Transverse colon (tissue), 4 donors: Measurements from ENCODE around the gene LSMEM2. TPM values are rescaled to one million over a fixed set of nuclear protein-coding genes. Genes with fewer than 3 reads are reported as not detected.

ENCODE experiments used
- DNase-seq: peaks from one replicate; pipeline ENCODE4 v3.0.0-alpha.2; 2019
- H3K27ac ChIP-seq, 4 donors: fragments of 200-600 bp; sonication (generic); 2 replicates each; pipeline ENCODE4 v1.5.1; 2016 to 2018; ENCODE audit warnings: inconsistent platforms in 4 of 4
- H3K27me3 ChIP-seq: fragments of 200-600 bp; sonication (generic); 2 replicates; pipeline ENCODE4 v1.5.1; 2017; ENCODE audit warnings: inconsistent platforms
- H3K36me3 ChIP-seq, 4 donors: fragments of 200-600 bp; sonication (generic); 2 replicates each; pipeline ENCODE4 v1.5.1; 2017 to 2019; ENCODE audit warnings: inconsistent platforms in 4 of 4
- H3K4me1 ChIP-seq, 4 donors: fragments of 200-600 bp; sonication (generic); 2 replicates each; pipeline ENCODE4 v1.5.1; 2017 to 2020; ENCODE audit warnings: inconsistent platforms in 4 of 4
- H3K4me3 ChIP-seq, 4 donors: fragments of 200-600 bp; sonication (generic); 1 replicate in 1 of 4; 2 replicates in 3 of 4; pipeline versions ENCODE4 v1.5.1 to v1.6.1; 2017 to 2019; ENCODE audit warnings: inconsistent platforms in 4 of 4
- H3K9me3 ChIP-seq, 2 donors: fragments of 200-600 bp; sonication (generic); 2 replicates each; pipeline ENCODE4 v1.5.1; 2017 to 2019; ENCODE audit warnings: inconsistent platforms in 2 of 2
- EP300 ChIP-seq: sonication (generic); formaldehyde crosslinking; IDR thresholded peaks from one replicate; pipeline ENCODE4 v1.6.1; 2017; ENCODE audit warnings: antibody characterized with exemption, low read depth
- POLR2A ChIP-seq: fragments of 450-650 bp; IDR thresholded peaks from one replicate; pipeline ENCODE4 v1.6.1; 2016; ENCODE audit warnings: antibody characterized with exemption, mild to moderate bottlenecking, moderate library complexity
- POLR2AphosphoS5 ChIP-seq, 3 donors: sonication (generic); formaldehyde crosslinking; IDR thresholded peaks; one replicate each; pipeline ENCODE4 v1.6.1; 2016; ENCODE audit warnings: antibody characterized with exemption in 3 of 3
- WGBS, 2 donors: methylation state at CpG; one replicate each; pipeline ENCODE4 v1.1.5; 2018; ENCODE audit warnings: low coverage in 1 of 2; 5-methylcytosine and 5-hydroxymethylcytosine counted together
- in situ Hi-C, 4 donors: fragments of 200-750 bp; cut with MboI; loops; one replicate each; pipeline versions ENCODE4 v1.15.0 to v1.15.1; 2017; ENCODE audit warnings: low sequenced_read_pairs in 3 of 4, low pct_ligation_motif_present in 1 of 4, low pct_unique_long_range_greater_than_20kb in 1 of 4
- intact Hi-C: fragments of 100-400 bp; cut with DNase I; formaldehyde crosslinking; loops from one replicate; pipeline ENCODE4 v1.15.1; 2023; ENCODE audit warnings: low total_unique reads
- total RNA-seq, 4 donors: library from RNA; depleted of rRNA; stranded (reverse); fragments of >200 nt; gene quantifications; one replicate each; pipeline ENCODE4 v1.1.0, GENCODE V29; 2016
- TF ChIP-seq, protein P1 (sequence below), 5 experiments: fragments of 200-600 bp in 3 of 5; fragments of 450-650 bp in 2 of 5; sonication (generic) in 3 of 5; IDR thresholded peaks; 1 replicate in 2 of 5; 2 replicates in 3 of 5; pipeline ENCODE4 v1.5.1; 2016 to 2017; ENCODE audit warnings: antibody characterized with exemption in 5 of 5, inconsistent platforms in 3 of 5, mild to moderate bottlenecking in 2 of 5, moderate library complexity in 1 of 5

The LSMEM2 gene
- total RNA-seq, 4 donors from 2014 or later = not detected

DNA sequence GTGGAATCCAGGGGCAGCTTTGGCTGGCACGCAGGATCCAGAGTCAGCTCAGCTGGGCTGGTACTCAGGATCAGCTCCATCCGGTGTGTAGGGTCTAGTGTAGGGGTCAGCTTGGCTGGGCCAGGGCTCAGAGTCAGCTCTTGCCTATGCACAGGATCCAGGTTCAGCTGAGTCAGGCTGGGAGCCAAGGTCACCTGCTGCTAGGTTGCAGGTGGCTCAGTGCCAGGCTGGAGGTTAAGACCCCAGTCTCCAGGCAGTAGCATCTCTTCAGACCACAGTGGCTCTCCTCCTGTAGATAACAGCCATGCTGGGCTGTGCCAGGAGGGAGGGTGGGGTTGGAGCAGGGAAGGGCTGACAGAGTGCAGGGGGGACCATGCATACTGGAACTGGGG lies 18.5 kb downstream of the LSMEM2 start:
- Histone ChIP-seq H3K4me3 (no peak overlapping the region), H3K27me3 (no peaks in the 10 kb centered on the region), H3K27ac (no peak overlapping the region), H3K36me3 (no peaks in the 10 kb centered on the region), H3K4me1 (peaks cover 18 to 32% (median 32%) of the 10 kb centered on the region in 4 donors), H3K9me3 (no peaks in the 10 kb centered on the region)
- in situ Hi-C loops = no loop called here
- WGBS, 2 donors = 94% methylated on average over 2 of the region's 2 CpGs; no CpG with 5 or more reads in 1 of the 2 donors
- intact Hi-C loops = no loop called here
- TF ChIP-seq, protein P1, sequence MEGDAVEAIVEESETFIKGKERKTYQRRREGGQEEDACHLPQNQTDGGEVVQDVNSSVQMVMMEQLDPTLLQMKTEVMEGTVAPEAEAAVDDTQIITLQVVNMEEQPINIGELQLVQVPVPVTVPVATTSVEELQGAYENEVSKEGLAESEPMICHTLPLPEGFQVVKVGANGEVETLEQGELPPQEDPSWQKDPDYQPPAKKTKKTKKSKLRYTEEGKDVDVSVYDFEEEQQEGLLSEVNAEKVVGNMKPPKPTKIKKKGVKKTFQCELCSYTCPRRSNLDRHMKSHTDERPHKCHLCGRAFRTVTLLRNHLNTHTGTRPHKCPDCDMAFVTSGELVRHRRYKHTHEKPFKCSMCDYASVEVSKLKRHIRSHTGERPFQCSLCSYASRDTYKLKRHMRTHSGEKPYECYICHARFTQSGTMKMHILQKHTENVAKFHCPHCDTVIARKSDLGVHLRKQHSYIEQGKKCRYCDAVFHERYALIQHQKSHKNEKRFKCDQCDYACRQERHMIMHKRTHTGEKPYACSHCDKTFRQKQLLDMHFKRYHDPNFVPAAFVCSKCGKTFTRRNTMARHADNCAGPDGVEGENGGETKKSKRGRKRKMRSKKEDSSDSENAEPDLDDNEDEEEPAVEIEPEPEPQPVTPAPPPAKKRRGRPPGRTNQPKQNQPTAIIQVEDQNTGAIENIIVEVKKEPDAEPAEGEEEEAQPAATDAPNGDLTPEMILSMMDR (IDR thresholded peaks at IDR 0.05) = no peak
- TF ChIP-seq POLR2A (no peak), EP300 (no peak), POLR2AphosphoS5 (IDR thresholded peaks at IDR 0.05) (no peak)
- no peak for DNase-seq

DNA sequence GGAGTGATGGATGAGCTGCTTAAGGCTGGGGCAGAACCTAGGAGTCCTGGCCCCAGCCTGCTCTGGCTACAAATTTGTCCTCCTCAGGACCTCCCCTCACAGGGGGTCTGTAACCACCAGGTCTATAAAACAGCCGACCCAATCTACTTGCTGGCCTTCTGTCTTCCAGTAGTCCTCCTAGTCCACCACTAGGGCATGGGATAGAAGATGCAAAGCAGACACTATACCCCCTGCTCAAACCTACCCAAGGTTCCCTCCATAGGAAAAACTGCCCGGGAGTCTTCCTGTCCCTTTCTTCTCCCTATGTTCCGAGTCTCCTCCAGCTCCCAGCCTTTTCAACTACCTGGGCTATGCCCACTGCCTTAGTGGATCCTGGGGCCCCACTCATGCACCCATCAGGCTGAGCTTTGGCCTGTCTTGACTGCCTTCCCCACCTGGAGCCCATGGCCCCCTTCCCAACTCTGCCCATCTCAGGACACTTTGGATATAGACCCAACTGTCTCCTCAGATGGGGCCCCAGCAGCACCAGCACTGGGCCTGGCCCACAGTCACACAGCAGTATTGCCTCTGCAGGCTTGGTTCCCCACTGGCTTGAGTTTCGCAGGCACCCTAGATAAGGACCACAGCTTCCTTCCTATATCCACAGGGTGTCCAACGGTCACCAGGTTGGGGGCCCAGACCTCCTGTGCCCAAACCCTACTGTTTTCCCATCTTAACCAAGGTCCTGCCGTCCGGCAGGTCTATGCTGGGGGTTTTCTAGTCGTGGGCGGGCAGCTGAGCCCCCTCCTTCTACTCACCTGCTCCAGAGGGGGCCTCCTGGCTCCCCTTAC lies 19.2 kb downstream of the LSMEM2 start:
- intact Hi-C loops (no loop called here), in situ Hi-C loops (no loop called here)
- WGBS, 2 donors = 44 to 50% methylated on average over 2 to 9 of the region's 9 CpGs
- DNase-seq = no peak
- Histone ChIP-seq H3K9me3 (no peaks in the 10 kb centered on the region), H3K4me1 (peaks cover 15 to 29% (median 27%) of the 10 kb centered on the region in 4 donors), H3K27ac (peak overlapping the region; percentile 90 to 96 (median 94)), H3K36me3 (no peaks in the 10 kb centered on the region), H3K27me3 (no peaks in the 10 kb centered on the region), H3K4me3 (peak overlapping the region in 3 of 4 donors; percentile 40 to 84 (median 47))
- no peak for TF ChIP-seq EP300

DNA sequence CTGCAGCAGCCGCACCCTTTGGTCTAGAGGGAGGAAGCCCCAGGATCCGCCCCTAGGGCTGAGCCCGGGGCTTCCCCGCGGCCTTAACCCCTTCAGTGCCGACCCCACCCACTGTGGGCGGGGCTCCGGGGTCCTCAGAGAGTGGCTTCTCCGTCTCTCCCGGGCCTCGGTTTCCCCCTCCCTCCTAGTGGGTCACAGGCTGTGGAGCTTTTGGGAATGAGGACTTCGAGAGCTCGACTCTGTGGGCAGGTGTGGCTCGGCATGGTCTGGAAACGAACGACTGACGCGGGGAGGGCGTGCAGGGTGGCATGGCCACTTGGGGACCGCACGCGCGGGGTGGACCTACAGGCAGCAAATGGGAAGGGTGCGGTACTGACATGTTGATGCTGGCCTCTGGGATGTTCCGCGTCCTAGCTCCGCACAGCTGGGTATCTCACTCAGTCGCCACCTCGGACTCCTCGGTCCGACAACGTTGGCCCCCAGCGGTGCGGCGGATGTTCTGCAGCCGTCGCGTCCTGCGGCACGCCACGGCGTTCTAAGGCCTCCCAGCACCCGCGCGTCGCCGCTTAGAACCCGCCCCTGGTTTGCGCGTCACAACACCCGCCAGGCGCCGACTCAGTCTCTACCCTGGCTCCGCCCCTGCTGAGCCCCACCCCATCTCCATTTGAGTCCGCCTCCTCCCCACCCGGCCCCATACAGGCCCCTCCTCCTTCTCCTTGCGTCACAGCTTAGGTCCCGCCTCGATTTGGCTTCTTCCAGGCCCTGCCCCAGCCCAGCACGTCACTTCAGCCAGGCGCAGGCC lies 20.1 kb downstream of the LSMEM2 start, which contains the start of the genes HYAL3 and NAA80:
Gene HYAL3 (minus strand): TSS at position 570 of the 802 bp plus-strand sequence. CDS start 3,803 bp downstream, outside the sequence.
Gene NAA80 (minus strand): TSS at position 570 of the 802 bp plus-strand sequence. CDS start 1,942 bp downstream, outside the sequence.
- 0% methylated on average over 34 of the region's 61 CpGs; no CpG with 5 or more reads in 1 of the 2 donors for WGBS, 2 donors
- Histone ChIP-seq H3K27me3 (no peaks in the 10 kb centered on the region), H3K27ac (peak within 1 kb of the TSS; percentile 90 to 96 (median 94)), H3K9me3 (no peaks in the 10 kb centered on the region), H3K4me1 (peaks cover 15 to 35% (median 32%) of the 10 kb centered on the region in 4 donors), H3K36me3 (no peaks in the 10 kb centered on the region), H3K4me3 (peak within 1 kb of the TSS; percentile 39 to 84 (median 44))
- peak; percentile 100 for DNase-seq
- in situ Hi-C loops = no loop called here
- intact Hi-C loops = no loop called here
- TF ChIP-seq, protein P1 (IDR thresholded peaks at IDR 0.05) = peak; percentile 27 to 89 (median 39)
- no peak for TF ChIP-seq EP300
- TF ChIP-seq POLR2AphosphoS5 (IDR thresholded peaks at IDR 0.05) = peak; percentile 97 to 98 (median 97)
- TF ChIP-seq POLR2A = peak; percentile 96

DNA sequence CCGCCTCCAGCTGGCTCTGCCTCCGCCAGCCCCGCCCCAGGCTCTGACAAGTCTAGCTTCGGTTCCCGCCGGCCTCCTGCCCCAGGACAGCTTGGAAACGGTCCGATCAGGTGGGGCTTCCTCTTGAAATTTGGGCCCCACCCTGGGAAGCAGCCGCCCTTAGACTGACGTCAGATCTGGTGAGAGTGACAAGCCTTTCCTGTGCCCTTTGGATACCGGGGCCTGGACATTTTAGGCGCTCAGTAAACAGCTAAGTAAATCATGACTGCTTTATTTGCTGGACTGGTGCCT lies 20.7 kb downstream of the LSMEM2 start:
- Histone ChIP-seq H3K27ac (peak overlapping the region; percentile 90 to 96 (median 92)), H3K27me3 (no peaks in the 10 kb centered on the region), H3K4me3 (peak overlapping the region; percentile 7 to 51 (median 34)), H3K36me3 (no peaks in the 10 kb centered on the region), H3K4me1 (peaks cover 15 to 35% (median 32%) of the 10 kb centered on the region in 4 donors), H3K9me3 (no peaks in the 10 kb centered on the region)
- TF ChIP-seq EP300 (peak; percentile 12), POLR2AphosphoS5 (IDR thresholded peaks at IDR 0.05) (peak in 2 of 3 donors; percentile 36 to 63), POLR2A (no peak)
- TF ChIP-seq, protein P1 (IDR thresholded peaks at IDR 0.05) = no peak
- intact Hi-C loops (no loop called here), in situ Hi-C loops (no loop called here)
- WGBS, 2 donors = 2% methylated on average over 12 of the region's 12 CpGs; no CpG with 5 or more reads in 1 of the 2 donors
- no peak for DNase-seq
